ENCODE data around the gene PLPPR5.

DNA sequence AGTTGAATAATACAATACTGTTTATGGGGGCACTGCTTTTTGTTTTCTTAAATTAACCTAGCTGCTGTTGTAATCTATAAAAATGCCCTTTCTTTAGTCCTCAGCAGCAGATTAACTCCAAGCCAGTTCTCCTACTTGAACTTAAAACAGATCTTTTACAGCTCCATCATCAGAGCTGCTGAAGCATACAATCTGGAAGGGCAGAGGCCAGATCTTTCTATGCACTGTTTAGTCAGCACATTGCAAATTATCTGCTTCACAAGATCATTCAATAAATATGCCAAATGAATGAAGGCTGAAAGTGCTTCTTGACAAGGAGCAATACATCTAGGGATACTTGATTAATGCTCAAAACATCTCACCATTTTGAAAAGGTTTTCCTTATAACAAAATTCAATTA, 115.8 kb downstream of the PLPPR5 start:
- TF ChIP-seq CTCF (conservative IDR thresholded peaks at IDR 0.05; ENCODE audit: low read depth, low read length) (no peak), BHLHE40 (IDR thresholded peaks at IDR 0.05; ENCODE audit: low read depth, low read length) (no peak), USF2 (IDR thresholded peaks at IDR 0.05; ENCODE audit: low read depth, low read length) (no peak), MXI1 (IDR thresholded peaks at IDR 0.05; ENCODE audit: borderline replicate concordance, low read depth, low read length) (no peak), MAFK (IDR thresholded peaks at IDR 0.05; ENCODE audit: low read depth, low read length) (no peak), SMC3 (IDR thresholded peaks at IDR 0.05; ENCODE audit: low read depth, low read length) (no peak), RAD21 (IDR thresholded peaks at IDR 0.05; ENCODE audit: low read length) (no peak), POLR2A (IDR thresholded peaks at IDR 0.05; ENCODE audit: low read depth, low read length) (no peak), RCOR1 (IDR thresholded peaks at IDR 0.05; ENCODE audit: insufficient replicate concordance, low read length) (no peak), CEBPB (IDR thresholded peaks at IDR 0.05; ENCODE audit: low read depth, low read length) (no peak)
